ENCODE data around the gene QSOX2.

DNA sequence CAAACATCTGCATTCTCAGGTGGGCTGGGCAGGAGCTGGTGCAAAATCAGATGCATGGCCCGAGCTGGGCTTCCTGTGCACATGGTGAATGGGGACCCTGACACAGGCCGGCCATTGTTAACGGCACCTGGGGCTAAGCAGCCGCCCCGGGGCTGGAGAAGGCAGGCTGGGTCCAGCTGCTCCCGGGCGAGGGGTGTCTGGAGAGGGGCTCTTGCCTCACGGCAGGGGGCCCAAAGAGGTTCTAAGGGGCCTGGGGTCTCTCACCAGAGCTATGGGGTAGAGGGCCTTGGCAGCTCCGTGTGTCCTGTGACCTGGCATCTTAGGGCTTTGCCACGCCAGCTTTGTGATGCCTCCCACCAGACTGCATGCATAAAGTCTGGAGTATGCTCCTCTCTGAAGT is 5.1 kb upstream of the QSOX2 start:
- no peak for TF ChIP-seq POLR2AphosphoS5 (IDR thresholded peaks at IDR 0.05)
- TF ChIP-seq CTCF (IDR thresholded peaks at IDR 0.05): no peak
